Measurements from ENCODE around the gene CNTNAP4. TPM values are rescaled to one million over a fixed set of nuclear protein-coding genes. Genes with fewer than 3 reads are reported as not detected.

CNTNAP4 gene
- total RNA-seq, 1 donor from 2014 or later: not detected

- no peak for DNase-seq (ENCODE audit: low spot score)
- intact Hi-C loops (cut with micrococcal nuclease): no loop called here
- peaks cover 9% of the 10 kb centered on the region for H3K9me3 Mint-ChIP-seq
- no peaks in the 10 kb centered on the region for H3K36me3 Mint-ChIP-seq (ENCODE audit: low read depth)
- H3K27ac Mint-ChIP-seq: no peak overlapping the region
- no peaks in the 10 kb centered on the region for H3K4me1 Mint-ChIP-seq (ENCODE audit: low read depth)
- H3K27me3 Mint-ChIP-seq (ENCODE audit: low read depth): no peaks in the 10 kb centered on the region
- no peak overlapping the region for H3K4me3 Mint-ChIP-seq (ENCODE audit: low read depth)
Observed at GRCh38 chr16:76598498-76598897, 321.3 kb downstream of the CNTNAP4 start.

DNA sequence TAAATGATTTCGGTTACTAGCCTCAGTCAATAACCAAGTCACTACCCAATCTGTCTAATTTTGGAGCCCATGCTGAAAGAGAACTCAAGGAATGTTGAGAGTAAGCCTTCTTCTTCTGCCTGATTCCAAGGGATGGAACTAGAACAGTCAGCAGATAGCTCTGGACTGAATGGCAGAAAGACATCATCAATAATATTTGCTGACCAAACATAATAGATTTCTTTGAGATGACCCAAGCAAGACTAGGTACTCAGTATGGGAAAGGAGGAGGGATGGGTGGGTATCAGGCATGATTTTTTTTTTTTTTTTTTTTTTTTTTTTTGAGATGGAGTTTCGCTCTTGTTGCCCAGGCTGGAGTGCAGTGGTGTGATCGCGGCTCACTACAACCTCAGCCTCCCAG, 330.1 kb downstream of the CNTNAP4 start:
- peaks cover 13% of the 10 kb centered on the region for H3K9me3 Mint-ChIP-seq
- intact Hi-C loops (cut with micrococcal nuclease): no loop called here

More for the DNA sequence above, 330.1 kb downstream of the CNTNAP4 start:
- no peaks in the 10 kb centered on the region for H3K4me1 Mint-ChIP-seq (ENCODE audit: low read depth)
- no peak for DNase-seq (ENCODE audit: low spot score)
- no peak overlapping the region for H3K27ac Mint-ChIP-seq
- H3K27me3 Mint-ChIP-seq (ENCODE audit: low read depth): no peaks in the 10 kb centered on the region
- H3K4me3 Mint-ChIP-seq (ENCODE audit: low read depth): no peak overlapping the region
- no peaks in the 10 kb centered on the region for H3K36me3 Mint-ChIP-seq (ENCODE audit: low read depth)
